Measurements from ENCODE around the gene PAK4.

PAK4 gene

DNA sequence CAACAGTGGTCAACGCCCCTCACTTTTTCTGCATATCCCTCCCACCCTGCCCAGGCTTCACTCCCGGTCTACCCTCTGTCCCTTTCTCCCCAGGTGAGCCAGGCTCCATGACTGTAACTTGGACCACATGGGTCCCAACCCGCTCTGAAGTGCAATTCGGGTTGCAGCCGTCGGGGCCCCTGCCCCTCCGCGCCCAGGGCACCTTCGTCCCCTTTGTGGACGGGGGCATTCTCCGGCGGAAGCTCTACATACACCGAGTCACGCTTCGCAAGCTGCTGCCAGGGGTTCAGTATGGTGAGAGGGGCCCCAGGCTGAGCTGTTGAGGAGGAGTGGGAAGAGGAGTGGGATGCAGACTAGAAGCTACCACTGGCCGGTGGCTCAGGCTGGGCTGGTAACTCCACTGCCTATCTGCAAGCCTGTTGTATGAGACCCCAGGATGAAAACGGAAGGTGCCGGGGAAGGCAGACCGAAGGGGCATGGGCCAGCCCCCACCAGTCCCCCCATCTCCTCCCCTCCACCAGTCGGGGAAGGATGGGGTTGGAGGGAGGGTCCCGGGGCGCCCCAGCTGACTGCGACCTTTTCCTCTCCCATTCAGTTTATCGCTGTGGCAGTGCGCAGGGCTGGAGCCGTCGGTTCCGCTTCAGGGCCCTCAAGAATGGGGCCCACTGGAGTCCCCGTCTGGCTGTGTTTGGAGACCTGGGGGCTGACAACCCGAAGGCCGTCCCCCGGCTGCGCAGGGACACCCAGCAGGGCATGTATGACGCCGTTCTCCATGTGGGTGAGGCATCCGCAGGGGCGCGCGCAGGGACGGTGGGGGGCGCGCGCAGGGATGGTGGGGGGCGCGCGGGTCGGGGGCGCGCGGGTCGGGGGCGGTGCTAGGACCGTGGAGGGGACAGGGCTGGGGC, 27.0 kb upstream of the PAK4 start:
- H3K27me3 ChIP-seq, result peaks cover 31% of the 10 kb centered on the region
- no peaks in the 10 kb centered on the region for H3K9me3 ChIP-seq
- H3K36me3 ChIP-seq, result no peaks in the 10 kb centered on the region
- DNase-seq, result no peak
- H3K4me1 ChIP-seq, result no peaks in the 10 kb centered on the region
- TF ChIP-seq, protein P1, sequence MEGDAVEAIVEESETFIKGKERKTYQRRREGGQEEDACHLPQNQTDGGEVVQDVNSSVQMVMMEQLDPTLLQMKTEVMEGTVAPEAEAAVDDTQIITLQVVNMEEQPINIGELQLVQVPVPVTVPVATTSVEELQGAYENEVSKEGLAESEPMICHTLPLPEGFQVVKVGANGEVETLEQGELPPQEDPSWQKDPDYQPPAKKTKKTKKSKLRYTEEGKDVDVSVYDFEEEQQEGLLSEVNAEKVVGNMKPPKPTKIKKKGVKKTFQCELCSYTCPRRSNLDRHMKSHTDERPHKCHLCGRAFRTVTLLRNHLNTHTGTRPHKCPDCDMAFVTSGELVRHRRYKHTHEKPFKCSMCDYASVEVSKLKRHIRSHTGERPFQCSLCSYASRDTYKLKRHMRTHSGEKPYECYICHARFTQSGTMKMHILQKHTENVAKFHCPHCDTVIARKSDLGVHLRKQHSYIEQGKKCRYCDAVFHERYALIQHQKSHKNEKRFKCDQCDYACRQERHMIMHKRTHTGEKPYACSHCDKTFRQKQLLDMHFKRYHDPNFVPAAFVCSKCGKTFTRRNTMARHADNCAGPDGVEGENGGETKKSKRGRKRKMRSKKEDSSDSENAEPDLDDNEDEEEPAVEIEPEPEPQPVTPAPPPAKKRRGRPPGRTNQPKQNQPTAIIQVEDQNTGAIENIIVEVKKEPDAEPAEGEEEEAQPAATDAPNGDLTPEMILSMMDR (IDR thresholded peaks at IDR 0.05; ENCODE audit: low read depth, low read length), result no peak
- no peak overlapping the region for H3K4me3 ChIP-seq (ENCODE audit: low read depth, low read length)

- Histone ChIP-seq H3K4me1 (no peaks in the 10 kb centered on the region), H3K9me3 (no peaks in the 10 kb centered on the region), H3K4me3 (ENCODE audit: low read depth, low read length) (no peak overlapping the region), H3K27me3 (peaks cover 25% of the 10 kb centered on the region), H3K36me3 (no peaks in the 10 kb centered on the region)
- DNase-seq, result no peak
- TF ChIP-seq, protein P1 (IDR thresholded peaks at IDR 0.05; ENCODE audit: low read depth, low read length), result no peak
Measured at GRCh38 chr19:39099341-39099740, 26.2 kb upstream of the PAK4 start.

DNA sequence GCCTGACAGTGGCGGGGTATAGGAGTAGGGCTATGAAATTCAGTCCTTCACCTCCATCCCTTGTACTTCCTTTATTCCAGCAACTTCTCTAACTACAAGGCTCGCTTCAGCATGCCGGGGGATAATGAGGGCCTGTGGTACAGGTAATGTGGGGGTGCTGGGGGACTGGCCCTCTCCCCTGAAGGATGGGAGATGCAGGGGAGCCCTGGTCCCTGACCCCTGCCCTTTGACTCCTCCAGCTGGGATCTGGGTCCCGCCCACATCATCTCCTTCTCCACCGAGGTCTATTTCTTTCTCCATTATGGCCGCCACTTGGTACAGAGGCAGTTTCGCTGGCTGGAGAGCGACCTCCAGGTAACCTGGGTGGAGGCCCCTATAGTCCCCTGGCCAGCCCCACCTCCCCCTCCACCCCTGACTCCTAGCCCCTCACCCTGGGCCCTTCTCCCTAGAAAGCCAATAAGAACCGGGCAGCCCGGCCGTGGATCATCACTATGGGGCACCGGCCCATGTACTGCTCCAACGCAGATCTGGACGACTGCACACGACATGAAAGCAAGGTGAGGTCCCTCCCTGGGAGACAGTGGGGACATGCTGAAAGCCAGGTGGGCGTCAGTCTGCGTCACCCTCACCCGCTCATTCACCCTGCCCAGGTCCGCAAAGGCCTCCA, 25.0 kb upstream of the PAK4 start:
- no peak for DNase-seq
- Histone ChIP-seq H3K4me3 (ENCODE audit: low read depth, low read length) (no peak overlapping the region), H3K9me3 (no peaks in the 10 kb centered on the region), H3K36me3 (no peaks in the 10 kb centered on the region), H3K27me3 (peaks cover 19% of the 10 kb centered on the region), H3K4me1 (no peaks in the 10 kb centered on the region)
- TF ChIP-seq, protein P1 (IDR thresholded peaks at IDR 0.05; ENCODE audit: low read depth, low read length), result no peak

DNA sequence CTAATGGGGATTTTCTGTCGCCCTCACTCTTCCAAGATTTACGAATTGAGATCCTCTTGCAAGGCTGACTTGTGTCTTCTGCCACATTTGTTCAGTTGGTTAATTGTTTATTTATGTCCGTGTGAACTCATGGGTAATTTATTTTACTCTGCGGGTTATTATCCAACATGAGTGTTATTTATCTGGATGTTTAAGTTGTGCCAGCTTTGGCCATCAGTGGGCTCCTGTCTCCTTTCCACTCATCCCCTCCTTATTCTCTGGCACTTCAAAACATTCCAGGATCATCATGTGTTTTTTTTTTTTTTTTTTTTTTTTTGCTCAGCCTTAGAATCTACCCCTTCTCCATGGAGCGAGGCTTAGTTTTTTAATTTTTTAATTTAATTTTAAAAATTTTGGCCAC, 22.4 kb upstream of the PAK4 start:
- TF ChIP-seq, protein P1 (IDR thresholded peaks at IDR 0.05; ENCODE audit: low read depth, low read length), result no peak
- Histone ChIP-seq H3K27me3 (peaks cover 6% of the 10 kb centered on the region; the same call in 1 of the 2 replicates), H3K4me3 (ENCODE audit: low read depth, low read length) (no peak overlapping the region), H3K4me1 (no peaks in the 10 kb centered on the region), H3K9me3 (no peaks in the 10 kb centered on the region), H3K36me3 (no peaks in the 10 kb centered on the region)
- DNase-seq, result no peak

- no peaks in the 10 kb centered on the region for H3K9me3 ChIP-seq
- H3K4me1 ChIP-seq, result no peaks in the 10 kb centered on the region
- no peak overlapping the region for H3K4me3 ChIP-seq (ENCODE audit: low read depth, low read length)
- TF ChIP-seq, protein P1 (IDR thresholded peaks at IDR 0.05; ENCODE audit: low read depth, low read length), result no peak
- H3K27me3 ChIP-seq, result no peaks in the 10 kb centered on the region
- H3K36me3 ChIP-seq, result no peaks in the 10 kb centered on the region
- no peak for DNase-seq
Measured at GRCh38 chr19:39104186-39104596, 21.4 kb upstream of the PAK4 start.

GRCh38 chr19:39106194-39106593, 19.4 kb upstream of the PAK4 start:
- H3K27me3 ChIP-seq, result no peaks in the 10 kb centered on the region
- DNase-seq, result no peak
- H3K4me1 ChIP-seq, result no peaks in the 10 kb centered on the region
- no peak overlapping the region for H3K4me3 ChIP-seq (ENCODE audit: low read depth, low read length)
- TF ChIP-seq, protein P1 (IDR thresholded peaks at IDR 0.05; ENCODE audit: low read depth, low read length), result no peak
- H3K36me3 ChIP-seq, result no peaks in the 10 kb centered on the region
- H3K9me3 ChIP-seq, result no peaks in the 10 kb centered on the region

Measured in BE2C (cell line).